IMR-90 (cell line): ENCODE measurements around the gene ARHGEF4. TPM values are rescaled to one million over a fixed set of nuclear protein-coding genes. Genes with fewer than 3 reads are reported as not detected.

Source experiments
- ATAC-seq: fragments of 200-7000 bp; cut with Tn5 transposase; 2 replicates; pipeline ENCODE4 v1.9.1; 2020; ENCODE audit warnings: low read depth, mild to moderate bottlenecking, moderate library complexity
- BruUV-seq: library from RNA; stranded (reverse); fragments of 400-500 nt; replicated peaks from 2 replicates; lab custom pipeline; 2021; lab: Mats Ljungman, UMichigan
- CTCF ChIA-PET: fragments of 300-600 bp; formaldehyde crosslinking; extraction: SDS; loops from one replicate; lab custom pipeline; 2021; ENCODE audit warnings: antibody characterized with exemption; lab: Yijun Ruan, JAX
- POLR2A ChIA-PET: fragments of 300-600 bp; sonication (Branson Sonifier 250); formaldehyde crosslinking; loops from one replicate; lab custom pipeline; 2022; ENCODE audit warnings: antibody characterized with exemption; ENCODE audit not compliant: unreplicated experiment; lab: Charles Lee
- DNase-seq: peaks from one replicate; pipeline ENCODE4 v3.0.0; 2013
- H2AFZ ChIP-seq: replicated peaks from 2 replicates; pipeline ENCODE3; 2013; ENCODE audit warnings: low read length, mild to moderate bottlenecking; ENCODE audit not compliant: poor library complexity
- H2AK5ac ChIP-seq: 2 replicates; pipeline ENCODE4 v1.6.1; 2013; ENCODE audit warnings: low read depth, low read length, inconsistent platforms
- H2AK9ac ChIP-seq: replicated peaks from 2 replicates; pipeline ENCODE3; 2013; ENCODE audit warnings: mild to moderate bottlenecking, low read depth, low read length, moderate library complexity; ENCODE audit not compliant: poor library complexity
- H2BK120ac ChIP-seq: 2 replicates; pipeline ENCODE4 v1.6.1; 2013; ENCODE audit warnings: low read depth, low read length, inconsistent platforms
- H2BK15ac ChIP-seq: 3 replicates; pipeline ENCODE4 v1.6.1; 2013; ENCODE audit warnings: low read depth, low read length, inconsistent platforms
- H2BK20ac ChIP-seq: 2 replicates; pipeline ENCODE4 v1.6.1; 2013; ENCODE audit warnings: low read depth, mild to moderate bottlenecking, inconsistent platforms, low read length, moderate library complexity
- H2BK5ac ChIP-seq: 2 replicates; pipeline ENCODE4 v1.6.1; 2013; ENCODE audit warnings: mild to moderate bottlenecking, low read depth, low read length, inconsistent platforms; ENCODE audit not compliant: poor library complexity, severe bottlenecking
- H3K14ac ChIP-seq: replicated peaks from 2 replicates; pipeline ENCODE4 v1.6.1; 2013; ENCODE audit warnings: low read depth, low read length, inconsistent platforms
- H3K18ac ChIP-seq: 2 replicates; pipeline ENCODE4 v1.6.1; 2013; ENCODE audit warnings: low read depth, low read length, control low read depth
- H3K23ac ChIP-seq: 2 replicates; pipeline ENCODE4 v1.6.1; 2013; ENCODE audit warnings: low read depth, low read length, inconsistent platforms
- H3K27ac ChIP-seq: 2 replicates; pipeline ENCODE4 v1.5.1; 2013; ENCODE audit warnings: mild to moderate bottlenecking, control low read depth, low read length; ENCODE audit not compliant: insufficient read depth
- H3K27me3 ChIP-seq: 2 replicates; pipeline ENCODE4 v1.6.1; 2013; ENCODE audit warnings: low read length; ENCODE audit not compliant: control insufficient read depth, insufficient read depth
- H3K36me3 ChIP-seq: 2 replicates; pipeline ENCODE4 v1.6.1; 2013; ENCODE audit warnings: low read length, mixed read lengths; ENCODE audit not compliant: control insufficient read depth, insufficient read depth
- H3K4ac ChIP-seq: 2 replicates; pipeline ENCODE4 v1.6.1; 2013; ENCODE audit warnings: low read depth, low read length, inconsistent platforms
- H3K4me1 ChIP-seq: 2 replicates; pipeline ENCODE4 v1.6.1; 2013; ENCODE audit warnings: low read length, mixed read lengths; ENCODE audit not compliant: control insufficient read depth, insufficient read depth
- H3K4me2 ChIP-seq: 2 replicates; pipeline ENCODE4 v1.6.1; 2013; ENCODE audit warnings: low read depth, mild to moderate bottlenecking, control low read depth, low read length, moderate library complexity
- H3K4me3 ChIP-seq: 2 replicates; pipeline ENCODE4 v1.5.1; 2013; ENCODE audit warnings: low read depth, mild to moderate bottlenecking, control low read depth, low read length, moderate library complexity; ENCODE audit not compliant: insufficient read depth
- H3K56ac ChIP-seq: 2 replicates; pipeline ENCODE4 v1.6.1; 2013; ENCODE audit warnings: low read length, inconsistent platforms; ENCODE audit not compliant: insufficient read depth; ENCODE audit errors: extremely low read depth
- H3K79me1 ChIP-seq, 2 experiments: 2 replicates each; pipeline ENCODE4 v1.6.1; 2013; ENCODE audit warnings: low read length in 2 of 2, inconsistent platforms in 1 of 2, low read depth in 1 of 2
- H3K9ac ChIP-seq: 2 replicates; pipeline ENCODE4 v1.6.1; 2013; ENCODE audit warnings: low read depth, low read length, control low read depth
- H3K9me1 ChIP-seq: 2 replicates; pipeline ENCODE4 v1.6.1; 2013; ENCODE audit warnings: low read length, inconsistent platforms; ENCODE audit not compliant: insufficient read depth
- H3K9me3 ChIP-seq: 2 replicates; pipeline ENCODE4 v1.6.1; 2013; ENCODE audit warnings: low read length; ENCODE audit not compliant: control insufficient read depth, insufficient read depth
- H4K20me1 ChIP-seq: 2 replicates; pipeline ENCODE4 v1.6.1; 2013; ENCODE audit warnings: low read length, inconsistent platforms; ENCODE audit not compliant: insufficient read depth
- H4K5ac ChIP-seq: 2 replicates; pipeline ENCODE4 v1.6.1; 2013; ENCODE audit warnings: mild to moderate bottlenecking, low read depth, low read length, control low read depth
- H4K8ac ChIP-seq, 2 experiments: 2 replicates each; pipeline ENCODE4 v1.6.1; 2013; ENCODE audit warnings: low read depth in 2 of 2, low read length in 2 of 2, control low read depth in 1 of 2, inconsistent platforms in 1 of 2
- H4K91ac ChIP-seq: 2 replicates; pipeline ENCODE4 v1.6.1; 2013; ENCODE audit warnings: low read depth, low read length, inconsistent platforms; ENCODE audit not compliant: insufficient read depth
- CHD1 ChIP-seq: IDR thresholded peaks from 2 replicates; pipeline ENCODE4 v1.6.1; 2012; ENCODE audit warnings: low read depth, low read length, improper control_type of control experiment
- FOS ChIP-seq: fragments of 150-350 bp; IDR thresholded peaks from 2 replicates; pipeline ENCODE4 v1.6.1; 2016; ENCODE audit warnings: low read depth, low read length
- MAFK ChIP-seq: IDR thresholded peaks from 2 replicates; pipeline ENCODE4 v1.6.1; 2012; ENCODE audit warnings: low read depth, low read length, improper control_type of control experiment
- MAZ ChIP-seq: IDR thresholded peaks from 2 replicates; pipeline ENCODE4 v1.6.1; 2012; ENCODE audit warnings: low read depth, mild to moderate bottlenecking, low read length, improper control_type of control experiment, moderate library complexity, borderline replicate concordance
- NFE2L2 ChIP-seq: fragments of 150-350 bp; IDR thresholded peaks from 2 replicates; pipeline ENCODE4 v1.6.1; 2016; ENCODE audit warnings: low read depth, mild to moderate bottlenecking, low read length
- POLR2A ChIP-seq: IDR thresholded peaks from 2 replicates; pipeline ENCODE4 v1.6.1; 2012; ENCODE audit warnings: mild to moderate bottlenecking, low read depth, low read length
- WGBS, 2 experiments: methylation state at CpG; one replicate each; pipeline versions ENCODE4 v1.1.5 to v1.1.7; 2013; ENCODE audit warnings: missing lambda C conversion rate in 2 of 2; ENCODE audit not compliant: insufficient read length in 1 of 2; ENCODE audit errors: extremely low coverage in 2 of 2; 5-methylcytosine and 5-hydroxymethylcytosine counted together
- dilution Hi-C: fragments of 300-500 bp; cut with HindIII; formaldehyde crosslinking; loops from one replicate; pipeline ENCODE4 v1.14.3; 2018; ENCODE audit warnings: low sequenced_read_pairs; ENCODE audit not compliant: unreplicated experiment
- in situ Hi-C: fragments of 300-500 bp; cut with MboI; formaldehyde crosslinking; loops from 3 replicates; pipeline ENCODE4 v1.14.3; 2019; ENCODE audit warnings: low sequenced_read_pairs, inconsistent platforms, mixed read lengths
- intact Hi-C: fragments of 100-400 bp; cut with micrococcal nuclease; formaldehyde crosslinking; loops from 2 replicates; pipeline ENCODE4 v1.10.0; 2022
- polyA plus RNA-seq, 3 experiments: library from polyadenylated mRNA; depleted of rRNA; stranded (reverse); fragments of >200 nt; gene quantifications; 2 replicates each; pipeline ENCODE4 v1.2.3, GENCODE V29; 2012; ENCODE audit warnings: low replicate concordance in 1 of 3
- total RNA-seq: library from RNA; depleted of rRNA; stranded (reverse); fragments of >200 nt; gene quantifications from 2 replicates; pipeline ENCODE4 v1.2.3, GENCODE V29; 2012
- TF ChIP-seq, protein P1 (sequence below): conservative IDR thresholded peaks from 2 replicates; pipeline ENCODE4 v1.5.1; 2012; ENCODE audit warnings: mild to moderate bottlenecking, low read depth, low read length, improper control_type of control experiment
- TF ChIP-seq, protein P2 (sequence below): fragments of 150-350 bp; IDR thresholded peaks from 2 replicates; pipeline ENCODE4 v1.6.1; 2017; ENCODE audit warnings: mild to moderate bottlenecking, antibody characterized with exemption, low read length, low read depth

ARHGEF4 gene
- total and polyA plus RNA-seq, 2 of the 4 experiments (the other 2 are of a cell fraction) = 2.7 to 5.0 TPM

DNA sequence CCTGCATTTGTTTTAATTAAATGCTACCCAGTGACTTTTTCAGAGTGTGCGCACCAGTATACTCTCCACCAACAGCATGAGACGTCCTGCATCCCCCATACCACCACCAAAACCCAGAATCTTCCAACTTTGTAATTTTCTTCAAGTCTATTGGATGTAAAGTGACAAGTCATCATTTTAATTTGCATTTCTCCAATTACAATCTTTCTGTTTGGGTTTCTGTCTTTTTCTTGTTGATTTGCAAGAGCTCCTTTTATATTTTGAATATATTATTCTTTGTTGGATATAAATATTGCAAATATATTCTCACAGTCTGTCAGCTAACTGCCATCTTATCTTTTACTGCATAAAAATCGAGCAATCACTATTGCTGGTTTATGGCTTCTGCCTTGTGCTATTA lies 160.0 kb downstream of the ARHGEF4 start:
- Histone ChIP-seq H3K9me1 (no peaks in the 10 kb centered on the region), H3K36me3 (no peaks in the 10 kb centered on the region), H2BK120ac (no peak overlapping the region), H3K14ac (no peak overlapping the region), H4K20me1 (no peaks in the 10 kb centered on the region), H4K8ac (no peak overlapping the region), H3K56ac (no peak overlapping the region), H2BK15ac (no peak overlapping the region), H3K27ac (no peak overlapping the region), H2BK20ac (no peak overlapping the region), H3K18ac (no peak overlapping the region), H3K27me3 (peaks cover 2% of the 10 kb centered on the region), H2AK9ac (no peak overlapping the region), H3K9ac (no peak overlapping the region), H3K4me3 (no peak overlapping the region), H3K4ac (no peak overlapping the region), H2AK5ac (no peak overlapping the region), H2BK5ac (no peak overlapping the region), H4K5ac (no peak overlapping the region), H3K79me1 (no peaks in the 10 kb centered on the region), H3K4me2 (no peak overlapping the region), H3K4me1 (no peaks in the 10 kb centered on the region), H3K23ac (no peak overlapping the region), H4K91ac (no peak overlapping the region), H3K9me3 (no peaks in the 10 kb centered on the region), H2AFZ (no peak overlapping the region)
- CTCF ChIA-PET = no interaction called here
- dilution Hi-C loops = no loop called here
- DNase-seq (no peak), ATAC-seq (no peak)
- no CpG with 5 or more reads among the region's 3 CpGs for WGBS, 2 experiments
- in situ Hi-C loops = no loop called here
- BruUV-seq = no TSS peak
- intact Hi-C loops = no loop called here
- POLR2A ChIA-PET = no interaction called here
- TF ChIP-seq, protein P1, sequence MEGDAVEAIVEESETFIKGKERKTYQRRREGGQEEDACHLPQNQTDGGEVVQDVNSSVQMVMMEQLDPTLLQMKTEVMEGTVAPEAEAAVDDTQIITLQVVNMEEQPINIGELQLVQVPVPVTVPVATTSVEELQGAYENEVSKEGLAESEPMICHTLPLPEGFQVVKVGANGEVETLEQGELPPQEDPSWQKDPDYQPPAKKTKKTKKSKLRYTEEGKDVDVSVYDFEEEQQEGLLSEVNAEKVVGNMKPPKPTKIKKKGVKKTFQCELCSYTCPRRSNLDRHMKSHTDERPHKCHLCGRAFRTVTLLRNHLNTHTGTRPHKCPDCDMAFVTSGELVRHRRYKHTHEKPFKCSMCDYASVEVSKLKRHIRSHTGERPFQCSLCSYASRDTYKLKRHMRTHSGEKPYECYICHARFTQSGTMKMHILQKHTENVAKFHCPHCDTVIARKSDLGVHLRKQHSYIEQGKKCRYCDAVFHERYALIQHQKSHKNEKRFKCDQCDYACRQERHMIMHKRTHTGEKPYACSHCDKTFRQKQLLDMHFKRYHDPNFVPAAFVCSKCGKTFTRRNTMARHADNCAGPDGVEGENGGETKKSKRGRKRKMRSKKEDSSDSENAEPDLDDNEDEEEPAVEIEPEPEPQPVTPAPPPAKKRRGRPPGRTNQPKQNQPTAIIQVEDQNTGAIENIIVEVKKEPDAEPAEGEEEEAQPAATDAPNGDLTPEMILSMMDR = no peak
- TF ChIP-seq POLR2A (no peak), CHD1 (no peak), FOS (no peak), NFE2L2 (no peak), MAZ (no peak), MAFK (no peak)
- TF ChIP-seq, protein P2, sequence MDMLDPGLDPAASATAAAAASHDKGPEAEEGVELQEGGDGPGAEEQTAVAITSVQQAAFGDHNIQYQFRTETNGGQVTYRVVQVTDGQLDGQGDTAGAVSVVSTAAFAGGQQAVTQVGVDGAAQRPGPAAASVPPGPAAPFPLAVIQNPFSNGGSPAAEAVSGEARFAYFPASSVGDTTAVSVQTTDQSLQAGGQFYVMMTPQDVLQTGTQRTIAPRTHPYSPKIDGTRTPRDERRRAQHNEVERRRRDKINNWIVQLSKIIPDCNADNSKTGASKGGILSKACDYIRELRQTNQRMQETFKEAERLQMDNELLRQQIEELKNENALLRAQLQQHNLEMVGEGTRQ = no peak
